Activated naive CD8-positive, alpha-beta T cell (primary cell): ENCODE measurements around the gene MMP25.
"Not testable (repeated sequence)": the region's sequence is repeated elsewhere in the genome, so short reads cannot be mapped to it uniquely, and the experiment has no call there.

Experiments
- H3K27ac Mint-ChIP-seq: one replicate; pipeline ENCODE4 v1.8.0; 2021; ENCODE audit warnings: mixed read lengths
- H3K27me3 Mint-ChIP-seq: one replicate; pipeline ENCODE4 v1.8.0; 2021; ENCODE audit warnings: mixed read lengths
- H3K36me3 Mint-ChIP-seq: one replicate; pipeline ENCODE4 v1.8.0; 2021; ENCODE audit warnings: mixed read lengths
- H3K4me1 Mint-ChIP-seq: one replicate; pipeline ENCODE4 v1.8.0; 2021; ENCODE audit warnings: low read depth, mixed read lengths
- H3K4me3 Mint-ChIP-seq: one replicate; pipeline ENCODE4 v1.8.0; 2021; ENCODE audit warnings: mild to moderate bottlenecking, mixed read lengths
- H3K9me3 Mint-ChIP-seq: one replicate; pipeline ENCODE4 v1.8.0; 2021; ENCODE audit warnings: low read depth, mixed read lengths

The MMP25 gene

DNA sequence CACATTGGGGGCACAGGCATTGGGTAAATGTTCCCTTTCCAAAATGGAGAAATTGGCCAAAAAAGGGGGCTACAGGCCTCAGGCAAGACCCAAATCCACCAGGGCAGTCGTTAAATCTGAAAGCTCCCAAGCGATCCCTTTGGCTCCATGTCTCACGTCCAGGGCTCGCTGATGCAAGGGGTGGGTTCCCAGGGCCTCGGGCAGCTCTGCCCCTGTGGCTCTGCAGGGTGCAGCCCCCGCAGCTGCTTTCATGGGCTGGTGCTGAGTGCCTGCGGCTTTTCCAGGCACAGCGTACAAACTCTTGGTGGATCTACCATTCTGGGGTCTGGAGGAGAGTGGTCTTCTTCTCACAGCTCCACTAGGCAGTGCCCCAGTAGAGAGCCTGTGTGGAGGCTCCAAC is 37.0 kb downstream of the MMP25 start:
- peaks cover 45% of the 10 kb centered on the region for H3K4me1 Mint-ChIP-seq
- H3K27ac Mint-ChIP-seq, H3K27me3 Mint-ChIP-seq, H3K4me3 Mint-ChIP-seq, H3K36me3 Mint-ChIP-seq, H3K9me3 Mint-ChIP-seq: not testable (repeated sequence)

- Mint-ChIP-seq H3K4me1 (peaks cover 42% of the 10 kb centered on the region), H3K27ac (no peak overlapping the region), H3K4me3 (no peak overlapping the region)
Observed at GRCh38 chr16:3084491-3084890, 38.1 kb downstream of the MMP25 start.

GRCh38 chr16:3084969-3085670 is 38.8 kb downstream of the MMP25 start:
- Mint-ChIP-seq H3K4me1 (peaks cover 37% of the 10 kb centered on the region), H3K27ac (no peak overlapping the region), H3K36me3 (no peaks in the 10 kb centered on the region), H3K27me3 (no peaks in the 10 kb centered on the region), H3K9me3 (no peaks in the 10 kb centered on the region), H3K4me3 (no peak overlapping the region)

More at GRCh38 chr16:3084491-3084890, 38.1 kb downstream of the MMP25 start:
- Mint-ChIP-seq H3K9me3 (no peaks in the 10 kb centered on the region), H3K27me3 (no peaks in the 10 kb centered on the region), H3K36me3 (no peaks in the 10 kb centered on the region)

DNA sequence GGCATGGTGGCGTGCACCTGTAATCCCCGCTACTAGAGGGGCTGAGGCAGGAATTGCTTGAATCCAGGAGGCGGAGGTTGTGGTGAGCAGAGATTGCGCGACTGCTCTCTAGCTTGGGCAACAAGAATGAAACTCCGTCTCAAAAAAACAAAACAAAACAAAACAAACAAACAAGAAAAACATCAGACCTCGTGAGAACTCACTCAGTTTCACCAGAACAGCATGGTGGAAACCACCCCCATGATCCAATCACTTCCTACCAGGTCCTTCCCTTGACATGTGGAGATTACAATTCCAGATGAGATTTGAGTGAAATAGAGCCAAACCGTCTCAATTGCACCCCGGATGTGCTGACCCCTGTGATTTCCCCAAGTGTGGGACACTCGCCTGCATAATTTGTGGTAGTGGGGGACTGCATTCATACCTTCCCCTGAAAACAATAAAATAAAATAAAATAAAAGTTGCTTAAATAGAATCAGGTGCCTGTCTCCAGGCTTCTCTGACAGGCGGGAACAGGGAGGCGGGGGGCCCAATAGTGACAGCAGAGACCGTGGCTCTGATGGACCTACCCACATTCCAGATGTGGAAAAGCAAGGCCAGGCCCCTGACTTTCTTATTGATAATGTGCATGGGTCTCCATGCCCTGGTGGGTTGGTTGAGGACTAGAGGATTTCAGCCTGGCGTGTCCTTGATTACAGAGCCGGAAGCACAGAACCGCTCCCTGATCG is 39.7 kb downstream of the MMP25 start:
- no peaks in the 10 kb centered on the region for H3K27me3 Mint-ChIP-seq
- H3K4me3 Mint-ChIP-seq = no peak overlapping the region
- H3K27ac Mint-ChIP-seq = no peak overlapping the region
- H3K36me3 Mint-ChIP-seq = no peaks in the 10 kb centered on the region
- H3K9me3 Mint-ChIP-seq = no peaks in the 10 kb centered on the region
- peaks cover 35% of the 10 kb centered on the region for H3K4me1 Mint-ChIP-seq

GRCh38 chr16:3086596-3087242 is 40.4 kb downstream of the MMP25 start:
- no peaks in the 10 kb centered on the region for H3K27me3 Mint-ChIP-seq
- no peak overlapping the region for H3K27ac Mint-ChIP-seq
- no peaks in the 10 kb centered on the region for H3K36me3 Mint-ChIP-seq
- H3K4me1 Mint-ChIP-seq = peaks cover 36% of the 10 kb centered on the region
- H3K9me3 Mint-ChIP-seq = no peaks in the 10 kb centered on the region
- no peak overlapping the region for H3K4me3 Mint-ChIP-seq

DNA sequence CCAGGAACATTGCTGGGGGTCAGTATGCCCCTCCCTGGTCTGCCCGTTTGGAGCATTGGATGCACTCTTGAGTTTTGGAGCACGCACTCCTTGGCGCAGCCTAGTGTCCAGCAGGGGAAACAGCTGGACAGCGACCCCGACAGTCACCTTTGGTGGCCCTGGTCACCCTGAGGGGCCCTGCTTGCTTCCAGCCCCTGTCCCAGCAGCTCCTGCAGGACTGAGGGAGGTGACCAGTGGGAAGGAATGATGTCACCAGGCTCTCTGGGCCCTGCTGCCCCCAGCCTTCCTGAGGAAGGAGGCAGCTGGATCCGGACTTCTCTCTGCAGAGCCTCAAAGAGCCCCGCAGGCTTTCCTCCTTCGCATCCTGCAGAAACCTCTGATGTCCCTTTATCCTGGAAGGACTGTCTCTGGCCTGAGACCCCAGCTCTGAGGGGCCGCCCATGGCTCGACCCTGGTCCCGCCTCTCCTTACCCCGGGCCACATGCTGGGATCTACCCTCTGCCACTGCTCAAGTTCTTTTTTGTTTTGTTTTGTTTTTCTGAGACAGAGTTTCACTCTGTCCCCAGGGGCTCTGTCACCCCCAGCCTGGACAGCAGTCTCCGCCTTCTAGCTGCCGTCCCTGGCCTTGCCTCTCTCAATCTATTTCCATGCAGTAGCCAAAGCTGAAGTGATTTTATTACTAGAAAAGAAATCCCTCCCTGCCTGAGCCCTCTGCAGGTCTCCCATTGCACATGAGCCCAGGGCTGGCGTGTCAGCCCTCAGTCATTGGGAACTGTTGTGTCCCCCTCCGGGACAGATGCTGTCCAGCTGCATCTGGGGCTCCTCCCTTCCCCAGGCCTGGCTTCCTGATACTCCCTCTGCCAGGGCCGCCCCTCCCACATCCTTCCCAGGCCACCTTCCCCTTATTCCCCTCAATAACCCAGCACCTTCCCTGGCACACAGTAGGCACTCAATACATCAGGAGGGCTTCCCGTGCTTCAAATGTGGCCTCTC is 41.2 kb downstream of the MMP25 start:
- no peak overlapping the region for H3K27ac Mint-ChIP-seq
- no peak overlapping the region for H3K4me3 Mint-ChIP-seq
- peaks cover 34% of the 10 kb centered on the region for H3K4me1 Mint-ChIP-seq
- H3K36me3 Mint-ChIP-seq = no peaks in the 10 kb centered on the region
- H3K27me3 Mint-ChIP-seq = no peaks in the 10 kb centered on the region
- H3K9me3 Mint-ChIP-seq = no peaks in the 10 kb centered on the region

GRCh38 chr16:3088450-3088849 is 42.1 kb downstream of the MMP25 start:
- H3K36me3 Mint-ChIP-seq = no peaks in the 10 kb centered on the region
- no peaks in the 10 kb centered on the region for H3K27me3 Mint-ChIP-seq
- H3K4me3 Mint-ChIP-seq = no peak overlapping the region
- no peak overlapping the region for H3K27ac Mint-ChIP-seq
- H3K9me3 Mint-ChIP-seq = no peaks in the 10 kb centered on the region
- H3K4me1 Mint-ChIP-seq = peaks cover 36% of the 10 kb centered on the region

DNA sequence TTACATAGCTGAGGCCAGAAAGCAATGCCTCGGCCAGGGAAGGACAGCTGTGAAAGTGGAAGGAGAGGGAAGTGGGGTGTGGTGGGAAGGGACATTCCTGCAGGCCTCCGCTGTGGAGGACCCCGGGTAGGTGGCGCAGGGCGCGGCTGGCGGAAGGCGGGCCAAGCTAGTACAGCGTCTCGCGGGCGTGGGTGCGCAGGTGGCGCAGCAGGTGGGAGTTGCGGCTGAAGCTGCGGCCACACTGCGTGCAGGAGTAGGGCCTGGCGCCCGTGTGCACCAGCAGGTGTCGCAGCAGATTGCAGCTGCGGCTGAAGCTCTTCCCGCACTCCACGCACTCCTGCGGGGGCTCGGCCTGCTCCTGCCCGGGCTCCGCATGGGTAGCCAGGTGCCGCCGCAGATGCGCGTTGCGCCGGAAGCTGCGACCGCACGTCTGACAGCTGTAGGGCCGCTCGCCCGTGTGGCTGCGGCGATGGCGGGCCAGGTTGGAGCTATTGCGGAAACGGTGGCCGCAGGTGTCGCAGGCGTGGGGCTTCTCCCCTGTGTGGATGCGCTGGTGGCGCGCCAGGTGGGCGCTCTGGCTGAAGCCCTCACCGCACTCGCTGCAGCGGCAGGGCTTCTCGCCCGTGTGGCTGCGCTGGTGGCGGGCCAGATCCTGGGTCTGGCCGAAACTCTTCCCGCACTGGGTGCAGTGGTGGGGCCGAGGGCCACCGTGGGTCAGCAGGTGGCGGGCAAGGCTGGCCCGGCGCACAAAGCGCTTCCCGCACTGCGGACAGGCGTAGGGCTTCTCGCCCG is 42.8 kb downstream of the MMP25 start:
- Mint-ChIP-seq H3K36me3 (no peaks in the 10 kb centered on the region), H3K27me3 (no peaks in the 10 kb centered on the region), H3K4me3 (no peak overlapping the region), H3K4me1 (peaks cover 34% of the 10 kb centered on the region), H3K9me3 (no peaks in the 10 kb centered on the region), H3K27ac (no peak overlapping the region)

GRCh38 chr16:3089717-3090592 is 43.6 kb downstream of the MMP25 start:
- H3K4me3 Mint-ChIP-seq = no peak overlapping the region
- no peak overlapping the region for H3K27ac Mint-ChIP-seq
- H3K36me3 Mint-ChIP-seq = no peaks in the 10 kb centered on the region
- H3K4me1 Mint-ChIP-seq = peaks cover 36% of the 10 kb centered on the region
- no peaks in the 10 kb centered on the region for H3K27me3 Mint-ChIP-seq
- H3K9me3 Mint-ChIP-seq = no peaks in the 10 kb centered on the region

DNA sequence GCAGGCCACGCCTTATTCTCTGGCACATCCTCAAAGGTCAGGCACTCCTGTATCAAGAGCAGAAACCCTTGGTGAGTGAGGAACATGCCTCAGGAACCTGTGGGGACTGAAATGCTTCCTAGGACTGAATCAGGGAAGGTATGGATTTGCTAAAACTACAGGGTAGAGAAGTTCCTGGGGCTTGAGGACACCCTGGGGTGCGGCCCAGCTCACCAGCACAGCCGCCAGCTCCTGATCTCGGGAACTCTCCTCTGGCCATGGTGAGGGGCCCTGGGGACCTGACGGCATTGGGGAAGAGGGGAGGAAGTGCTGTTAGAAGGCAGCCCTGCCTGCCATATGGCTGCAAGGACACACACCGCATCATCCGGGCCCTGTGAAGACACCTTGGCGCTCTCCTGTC is 45.2 kb downstream of the MMP25 start:
- Mint-ChIP-seq H3K27ac (peak overlapping the region; percentile 50), H3K36me3 (no peaks in the 10 kb centered on the region), H3K4me1 (peaks cover 37% of the 10 kb centered on the region), H3K4me3 (no peak overlapping the region), H3K27me3 (no peaks in the 10 kb centered on the region), H3K9me3 (no peaks in the 10 kb centered on the region)

DNA sequence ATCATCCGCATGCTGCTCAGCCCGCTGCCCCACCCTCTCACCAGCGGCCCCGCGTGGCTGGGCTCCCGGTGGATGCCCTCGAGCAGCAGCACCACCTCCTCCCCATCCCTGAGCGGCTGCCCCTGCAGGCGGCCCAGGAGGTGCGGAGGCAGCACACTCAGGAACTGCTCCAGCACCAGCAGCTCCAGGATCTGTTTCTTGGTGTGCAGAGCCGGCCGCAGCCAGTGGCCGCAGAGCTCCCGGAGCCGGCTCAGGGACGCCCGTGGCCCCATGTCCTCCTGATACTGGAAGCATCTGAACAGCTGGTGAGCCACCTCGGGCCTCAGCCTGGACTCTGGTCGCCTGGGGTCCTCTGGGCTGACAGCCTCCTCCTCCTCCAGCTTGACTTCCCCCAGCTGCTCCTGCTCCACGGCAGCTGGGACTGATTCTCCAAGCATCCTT is 46.2 kb downstream of the MMP25 start:
- peaks cover 34% of the 10 kb centered on the region for H3K4me1 Mint-ChIP-seq
- H3K27ac Mint-ChIP-seq = no peak overlapping the region
- no peaks in the 10 kb centered on the region for H3K36me3 Mint-ChIP-seq
- H3K27me3 Mint-ChIP-seq = no peaks in the 10 kb centered on the region
- H3K4me3 Mint-ChIP-seq = no peak overlapping the region
- no peaks in the 10 kb centered on the region for H3K9me3 Mint-ChIP-seq

- H3K4me1 Mint-ChIP-seq = peaks cover 32% of the 10 kb centered on the region
- peak overlapping the region; percentile 50 for H3K27ac Mint-ChIP-seq
- no peak overlapping the region for H3K4me3 Mint-ChIP-seq
- no peaks in the 10 kb centered on the region for H3K27me3 Mint-ChIP-seq
- H3K36me3 Mint-ChIP-seq = no peaks in the 10 kb centered on the region
- H3K9me3 Mint-ChIP-seq = no peaks in the 10 kb centered on the region
Observed at GRCh38 chr16:3094289-3095027, 48.1 kb downstream of the MMP25 start.

GRCh38 chr16:3095869-3096268 is 49.5 kb downstream of the MMP25 start:
- H3K4me3 Mint-ChIP-seq = no peak overlapping the region
- H3K9me3 Mint-ChIP-seq = no peaks in the 10 kb centered on the region
- no peaks in the 10 kb centered on the region for H3K27me3 Mint-ChIP-seq
- H3K36me3 Mint-ChIP-seq = no peaks in the 10 kb centered on the region
- H3K27ac Mint-ChIP-seq = no peak overlapping the region
- H3K4me1 Mint-ChIP-seq = peaks cover 39% of the 10 kb centered on the region
